HL-60 (cell line): ENCODE measurements around the gene GNAQ.

Source experiments
- DNase-seq, 2 experiments: peaks; one replicate each; pipeline ENCODE4 v3.0.0-alpha.2; 2010 to 2020; ENCODE audit warnings: low read depth in 1 of 2, low spot score in 1 of 2
- H3K27ac ChIP-seq: fragments of 250-450 bp; sonication (Bioruptor Pico); replicated peaks from 2 replicates; pipeline ENCODE4 v1.5.1; 2020; ENCODE audit warnings: mild to moderate bottlenecking, moderate library complexity
- H3K27me3 ChIP-seq: fragments of 250-450 bp; sonication (Bioruptor Pico); 2 replicates; pipeline ENCODE4 v1.5.1; 2021; ENCODE audit warnings: mild to moderate bottlenecking, moderate library complexity; ENCODE audit not compliant: insufficient read depth, poor library complexity, severe bottlenecking
- H3K4me3 ChIP-seq: replicated peaks from 2 replicates; pipeline ENCODE4 v1.5.1; 2011; ENCODE audit warnings: mild to moderate bottlenecking, control low read depth, low read length; ENCODE audit not compliant: insufficient read depth
- CTCF ChIP-seq: IDR thresholded peaks from one replicate; pipeline ENCODE4 v1.5.1; 2011; ENCODE audit warnings: low read length, control low read depth, inconsistent platforms; ENCODE audit not compliant: insufficient read depth
- GABPA ChIP-seq: IDR thresholded peaks from 2 replicates; pipeline ENCODE4 v1.6.1; 2012; ENCODE audit warnings: low read depth
- POLR2AphosphoS5 ChIP-seq: IDR thresholded peaks from 2 replicates; pipeline ENCODE4 v1.6.1; 2012; ENCODE audit warnings: low read depth
- REST ChIP-seq: IDR thresholded peaks from 2 replicates; pipeline ENCODE4 v1.6.1; 2012; ENCODE audit warnings: low read depth; ENCODE audit not compliant: insufficient replicate concordance
- SPI1 ChIP-seq: IDR thresholded peaks from 2 replicates; pipeline ENCODE4 v1.6.1; 2012; ENCODE audit warnings: low read depth, mild to moderate bottlenecking, borderline replicate concordance

The GNAQ gene

GRCh38 chr9:77901018-77901417 is 130.6 kb downstream of the GNAQ start:
- Histone ChIP-seq H3K4me3 (no peak overlapping the region), H3K27me3 (no peaks in the 10 kb centered on the region), H3K27ac (no peak overlapping the region; the same call in 1 of the 2 replicates)
- no peak for DNase-seq
- TF ChIP-seq GABPA (no peak), CTCF (no peak), POLR2AphosphoS5 (no peak), REST (no peak), SPI1 (no peak)

- H3K27me3 ChIP-seq: no peaks in the 10 kb centered on the region
- no peak overlapping the region for H3K4me3 ChIP-seq
- no peak for DNase-seq
- TF ChIP-seq REST (no peak), SPI1 (no peak), GABPA (no peak), CTCF (no peak), POLR2AphosphoS5 (no peak)
- H3K27ac ChIP-seq: no peak overlapping the region
Measured at GRCh38 chr9:77899679-77900354, 131.8 kb downstream of the GNAQ start.

- DNase-seq: no peak
- TF ChIP-seq POLR2AphosphoS5 (no peak), SPI1 (no peak), GABPA (no peak), CTCF (no peak), REST (no peak)
- H3K4me3 ChIP-seq: no peak overlapping the region
- no peak overlapping the region for H3K27ac ChIP-seq
- H3K27me3 ChIP-seq: no peaks in the 10 kb centered on the region
Measured at GRCh38 chr9:77898864-77899263, 132.7 kb downstream of the GNAQ start.
